ENCODE data around the gene RGL3.

DNA sequence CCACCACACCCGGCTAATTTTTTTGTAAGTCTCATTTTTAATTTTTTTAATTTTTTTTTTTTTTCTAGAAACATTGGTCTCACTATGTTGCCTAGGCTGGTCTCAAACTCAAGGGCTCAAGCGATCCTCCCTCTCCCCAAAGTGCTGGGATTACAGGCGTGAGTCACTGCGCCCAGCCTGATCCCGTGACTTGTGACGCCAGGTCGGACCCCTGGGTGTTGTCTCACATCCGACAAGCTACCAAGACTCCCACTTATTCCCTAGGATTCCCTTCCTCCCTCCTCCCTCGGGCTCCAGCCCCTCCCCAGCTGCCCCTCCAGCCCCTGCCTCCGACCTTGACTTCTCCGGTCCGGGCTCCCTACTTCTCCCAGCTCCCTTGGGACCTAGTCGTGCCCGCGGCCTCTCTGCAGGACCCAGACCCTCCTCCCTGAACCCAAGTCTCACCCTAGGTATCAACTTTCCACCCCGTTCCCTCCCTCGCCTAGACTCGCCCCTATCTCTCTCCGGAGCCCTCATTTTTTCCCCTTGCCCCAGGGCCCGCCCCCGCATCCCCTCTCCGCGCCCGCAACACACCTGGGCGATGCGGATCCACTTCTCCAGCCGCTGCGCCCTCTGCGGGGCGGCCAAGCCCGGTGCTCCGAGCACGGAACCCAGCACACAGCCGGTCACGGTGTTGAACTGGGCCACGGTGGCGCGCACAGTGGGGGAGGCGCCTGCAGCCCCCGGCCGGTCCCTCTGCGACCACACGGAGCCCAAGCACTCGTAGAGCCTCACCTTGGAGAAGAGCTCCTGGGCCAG, 13.1 kb downstream of the RGL3 start:
- TF ChIP-seq, protein P1, sequence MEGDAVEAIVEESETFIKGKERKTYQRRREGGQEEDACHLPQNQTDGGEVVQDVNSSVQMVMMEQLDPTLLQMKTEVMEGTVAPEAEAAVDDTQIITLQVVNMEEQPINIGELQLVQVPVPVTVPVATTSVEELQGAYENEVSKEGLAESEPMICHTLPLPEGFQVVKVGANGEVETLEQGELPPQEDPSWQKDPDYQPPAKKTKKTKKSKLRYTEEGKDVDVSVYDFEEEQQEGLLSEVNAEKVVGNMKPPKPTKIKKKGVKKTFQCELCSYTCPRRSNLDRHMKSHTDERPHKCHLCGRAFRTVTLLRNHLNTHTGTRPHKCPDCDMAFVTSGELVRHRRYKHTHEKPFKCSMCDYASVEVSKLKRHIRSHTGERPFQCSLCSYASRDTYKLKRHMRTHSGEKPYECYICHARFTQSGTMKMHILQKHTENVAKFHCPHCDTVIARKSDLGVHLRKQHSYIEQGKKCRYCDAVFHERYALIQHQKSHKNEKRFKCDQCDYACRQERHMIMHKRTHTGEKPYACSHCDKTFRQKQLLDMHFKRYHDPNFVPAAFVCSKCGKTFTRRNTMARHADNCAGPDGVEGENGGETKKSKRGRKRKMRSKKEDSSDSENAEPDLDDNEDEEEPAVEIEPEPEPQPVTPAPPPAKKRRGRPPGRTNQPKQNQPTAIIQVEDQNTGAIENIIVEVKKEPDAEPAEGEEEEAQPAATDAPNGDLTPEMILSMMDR (IDR thresholded peaks at IDR 0.05; ENCODE audit: low read length), result peak; percentile 52
- no peak for TF ChIP-seq EZH2 (IDR thresholded peaks at IDR 0.05; ENCODE audit: borderline replicate concordance, low read length)

Data from OCI-LY1 (cell line).